NCI-H1930 (cell line): ENCODE data around the gene CDON.
"Not testable (repeated sequence)": the region's sequence is repeated elsewhere in the genome, so short reads cannot be mapped to it uniquely, and the experiment has no call there.

Experiments
- DNase-seq, 2 experiments: peaks; one replicate each; lab custom pipeline; 2025; lab: John Stamatoyannopoulos, UW

The CDON gene

GRCh38 chr11:126048197-126048596, 14.5 kb downstream of the CDON start:
- DNase-seq = no peak

GRCh38 chr11:126046570-126047195, 16.0 kb downstream of the CDON start:
- DNase-seq = no peak

- DNase-seq = no peak
Observed at GRCh38 chr11:126039485-126040271, 23.0 kb downstream of the CDON start.

- DNase-seq = no peak
Observed at GRCh38 chr11:126035718-126036117, 26.9 kb downstream of the CDON start.

GRCh38 chr11:126034933-126035425, 27.7 kb downstream of the CDON start:
- no peak for DNase-seq

GRCh38 chr11:126034039-126034932, 28.4 kb downstream of the CDON start:
- no peak for DNase-seq

GRCh38 chr11:126032375-126032774, 30.3 kb downstream of the CDON start:
- no peak for DNase-seq

- DNase-seq = no peak
Observed at GRCh38 chr11:126029805-126030204, 32.9 kb downstream of the CDON start.

- DNase-seq = no peak
Observed at GRCh38 chr11:126029237-126029636, 33.4 kb downstream of the CDON start.

GRCh38 chr11:126028534-126028933, 34.1 kb downstream of the CDON start:
- DNase-seq = not testable (repeated sequence)

GRCh38 chr11:126026579-126026978, 36.1 kb downstream of the CDON start:
- DNase-seq = no peak

GRCh38 chr11:126025822-126026221, 36.8 kb downstream of the CDON start:
- DNase-seq = no peak

GRCh38 chr11:126024123-126024522, 38.5 kb downstream of the CDON start:
- DNase-seq = no peak

- no peak for DNase-seq
Observed at GRCh38 chr11:126012852-126013251, 49.8 kb downstream of the CDON start.

- DNase-seq = no peak
Observed at GRCh38 chr11:126011754-126012153, 50.9 kb downstream of the CDON start.

- no peak for DNase-seq
Observed at GRCh38 chr11:126011265-126011664, 51.4 kb downstream of the CDON start.

GRCh38 chr11:126008956-126009355, 53.7 kb downstream of the CDON start:
- no peak for DNase-seq

GRCh38 chr11:126007238-126007637, 55.4 kb downstream of the CDON start:
- DNase-seq = no peak

- DNase-seq = no peak
Observed at GRCh38 chr11:126006068-126006467, 56.6 kb downstream of the CDON start.

GRCh38 chr11:126002181-126002580, 60.5 kb downstream of the CDON start:
- DNase-seq = no peak

- no peak for DNase-seq
Observed at GRCh38 chr11:125999234-125999880, 63.3 kb downstream of the CDON start.

GRCh38 chr11:125998267-125998666, 64.4 kb downstream of the CDON start:
- DNase-seq = no peak
